Measurements from ENCODE around the gene ADCY9. TPM values are rescaled to one million over a fixed set of nuclear protein-coding genes. Genes with fewer than 3 reads are reported as not detected.
"Not testable (repeated sequence)": the region's sequence is repeated elsewhere in the genome, so short reads cannot be mapped to it uniquely, and the experiment has no call there.

ADCY9 gene
- total and polyA plus RNA-seq, 2 donors (not counting 1 experiment from before 2014, with no cell fraction given): 1.7 to 2.1 TPM

GRCh38 chr16:4042581-4042980 lies 73.7 kb downstream of the ADCY9 start:
- no peak overlapping the region for H3K4me3 ChIP-seq (ENCODE audit: control extremely low read depth in 1 of 5, extremely low read depth in 1 of 5, insufficient read depth in 1 of 5, low read depth in 2 of 5, low read length in 4 of 5)
- no peaks in the 10 kb centered on the region for H3K4me1 Mint-ChIP-seq
- ChIA-PET POLR2A (no interaction called here), CTCF (no interaction called here)
- H4K20me1 ChIP-seq (ENCODE audit: control insufficient read depth, insufficient read depth, low read length, poor library complexity, severe bottlenecking): no peaks in the 10 kb centered on the region
- no peaks in the 10 kb centered on the region for H3K9me3 ChIP-seq (ENCODE audit: control extremely low read depth in 1 of 3, control insufficient read depth in 2 of 3, insufficient read depth in 1 of 3, low read length in 2 of 3)
- no peaks in the 10 kb centered on the region for H3K4me1 ChIP-seq (ENCODE audit: control insufficient read depth in 2 of 2, insufficient read depth in 2 of 2, low read length in 2 of 2)
- DNase-seq: no peak
- WGBS (ENCODE audit: insufficient coverage): 89% methylated on average over 5 of the region's 11 CpGs
- H3K4me2 ChIP-seq (replicated peaks; ENCODE audit: low read depth, low read length, poor library complexity, severe bottlenecking): no peak overlapping the region
- intact Hi-C loops (cut with micrococcal nuclease): no loop called here
- H2AFZ ChIP-seq (ENCODE audit: insufficient read depth, low read depth, low read length, poor library complexity, severe bottlenecking): no peak overlapping the region
- no peak overlapping the region for H3K27ac Mint-ChIP-seq
- H3K36me3 ChIP-seq (replicated peaks in 1 of 2; ENCODE audit: control extremely low read depth in 1 of 2, control insufficient read depth in 1 of 2, extremely low read depth in 1 of 2, insufficient read depth in 2 of 2, low read length in 1 of 2): no peaks in the 10 kb centered on the region
- H3K9ac ChIP-seq (ENCODE audit: low read length): no peak overlapping the region
- no peak for TF ChIP-seq EZH2 (IDR thresholded peaks at IDR 0.05; ENCODE audit: borderline replicate concordance, insufficient read depth, low read depth, low read length, poor library complexity, severe bottlenecking)
- TF ChIP-seq, protein P1, sequence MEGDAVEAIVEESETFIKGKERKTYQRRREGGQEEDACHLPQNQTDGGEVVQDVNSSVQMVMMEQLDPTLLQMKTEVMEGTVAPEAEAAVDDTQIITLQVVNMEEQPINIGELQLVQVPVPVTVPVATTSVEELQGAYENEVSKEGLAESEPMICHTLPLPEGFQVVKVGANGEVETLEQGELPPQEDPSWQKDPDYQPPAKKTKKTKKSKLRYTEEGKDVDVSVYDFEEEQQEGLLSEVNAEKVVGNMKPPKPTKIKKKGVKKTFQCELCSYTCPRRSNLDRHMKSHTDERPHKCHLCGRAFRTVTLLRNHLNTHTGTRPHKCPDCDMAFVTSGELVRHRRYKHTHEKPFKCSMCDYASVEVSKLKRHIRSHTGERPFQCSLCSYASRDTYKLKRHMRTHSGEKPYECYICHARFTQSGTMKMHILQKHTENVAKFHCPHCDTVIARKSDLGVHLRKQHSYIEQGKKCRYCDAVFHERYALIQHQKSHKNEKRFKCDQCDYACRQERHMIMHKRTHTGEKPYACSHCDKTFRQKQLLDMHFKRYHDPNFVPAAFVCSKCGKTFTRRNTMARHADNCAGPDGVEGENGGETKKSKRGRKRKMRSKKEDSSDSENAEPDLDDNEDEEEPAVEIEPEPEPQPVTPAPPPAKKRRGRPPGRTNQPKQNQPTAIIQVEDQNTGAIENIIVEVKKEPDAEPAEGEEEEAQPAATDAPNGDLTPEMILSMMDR (IDR thresholded peaks at IDR 0.05): no peak
- H3K9me3 Mint-ChIP-seq (ENCODE audit: insufficient read depth): no peaks in the 10 kb centered on the region
- no peaks in the 10 kb centered on the region for H3K27me3 ChIP-seq (replicated peaks in 1 of 4; ENCODE audit: control extremely low read depth in 1 of 4, control insufficient read depth in 3 of 4, insufficient read depth in 4 of 4, low read length in 3 of 4)
- H3K27ac ChIP-seq (ENCODE audit: low read length in 2 of 2): no peak overlapping the region
- H3K27me3 Mint-ChIP-seq: peaks cover 7% of the 10 kb centered on the region
- no peak overlapping the region for H3K4me3 Mint-ChIP-seq
- H3K79me2 ChIP-seq (ENCODE audit: control insufficient read depth, insufficient read depth, low read length): no peaks in the 10 kb centered on the region
- no peak for ATAC-seq (ENCODE audit: low read depth)

DNA sequence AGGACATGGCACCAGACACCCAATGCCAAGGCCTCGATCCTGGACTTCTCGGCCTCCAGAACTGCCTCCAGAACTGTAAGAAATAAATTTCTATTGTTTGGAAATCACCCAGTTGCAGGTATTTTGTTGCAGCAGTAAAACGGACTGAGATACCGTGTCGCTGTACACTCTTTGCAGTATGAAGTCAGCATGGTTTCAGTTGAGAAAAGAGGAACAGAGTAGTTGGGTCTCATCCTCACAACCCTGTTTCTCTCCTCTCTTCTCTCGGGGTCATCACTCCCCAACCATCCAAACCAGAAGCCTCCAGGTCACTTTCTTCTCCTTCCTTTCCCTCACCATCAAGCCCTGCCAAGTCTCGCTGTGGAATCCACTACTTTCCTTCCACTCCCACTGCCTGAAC lies 77.8 kb downstream of the ADCY9 start:
- intact Hi-C loops (cut with micrococcal nuclease): no loop called here
- Histone ChIP-seq H3K36me3 (replicated peaks in 1 of 2; ENCODE audit: control extremely low read depth in 1 of 2, control insufficient read depth in 1 of 2, extremely low read depth in 1 of 2, insufficient read depth in 2 of 2, low read length in 1 of 2) (no peaks in the 10 kb centered on the region), H3K79me2 (ENCODE audit: control insufficient read depth, insufficient read depth, low read length) (no peaks in the 10 kb centered on the region), H3K27me3 (replicated peaks in 1 of 4; ENCODE audit: control extremely low read depth in 1 of 4, control insufficient read depth in 3 of 4, insufficient read depth in 4 of 4, low read length in 3 of 4) (no peaks in the 10 kb centered on the region), H3K4me3 (ENCODE audit: control extremely low read depth in 1 of 5, extremely low read depth in 1 of 5, insufficient read depth in 1 of 5, low read depth in 2 of 5, low read length in 4 of 5) (no peak overlapping the region), H2AFZ (ENCODE audit: insufficient read depth, low read depth, low read length, poor library complexity, severe bottlenecking) (no peak overlapping the region), H4K20me1 (ENCODE audit: control insufficient read depth, insufficient read depth, low read length, poor library complexity, severe bottlenecking) (no peaks in the 10 kb centered on the region), H3K27ac (ENCODE audit: low read length in 2 of 2) (no peak overlapping the region), H3K9me3 (ENCODE audit: control extremely low read depth in 1 of 3, control insufficient read depth in 2 of 3, insufficient read depth in 1 of 3, low read length in 2 of 3) (no peaks in the 10 kb centered on the region), H3K4me1 (ENCODE audit: control insufficient read depth in 2 of 2, insufficient read depth in 2 of 2, low read length in 2 of 2) (no peaks in the 10 kb centered on the region), H3K4me2 (replicated peaks; ENCODE audit: low read depth, low read length, poor library complexity, severe bottlenecking) (no peak overlapping the region), H3K9ac (ENCODE audit: low read length) (no peak overlapping the region)
- ChIA-PET POLR2A (no interaction called here), CTCF (no interaction called here)
- 100% methylated on average over 4 of the region's 7 CpGs for WGBS (ENCODE audit: insufficient coverage)
- Mint-ChIP-seq H3K27me3 (no peaks in the 10 kb centered on the region), H3K4me1 (no peaks in the 10 kb centered on the region), H3K9me3 (ENCODE audit: insufficient read depth) (no peaks in the 10 kb centered on the region), H3K27ac (no peak overlapping the region), H3K4me3 (no peak overlapping the region)
- ATAC-seq (ENCODE audit: low read depth) (no peak), DNase-seq (no peak)
- TF ChIP-seq, protein P1 (IDR thresholded peaks at IDR 0.05): no peak
- TF ChIP-seq EZH2 (IDR thresholded peaks at IDR 0.05; ENCODE audit: borderline replicate concordance, insufficient read depth, low read depth, low read length, poor library complexity, severe bottlenecking): no peak

- POLR2A ChIA-PET: interaction anchor here (0.7 kb wide), 1 partner anchor 60 kb away, joined by 4 read pairs; no protein-coding TSS in a partner anchor
- 79% methylated on average over 2 of the region's 3 CpGs for WGBS (ENCODE audit: insufficient coverage)
- CTCF ChIA-PET; H3K36me3 ChIP-seq (replicated peaks in 1 of 2; ENCODE audit: control extremely low read depth in 1 of 2, control insufficient read depth in 1 of 2, extremely low read depth in 1 of 2, insufficient read depth in 2 of 2, low read length in 1 of 2); H3K4me1 ChIP-seq (ENCODE audit: control insufficient read depth in 2 of 2, insufficient read depth in 2 of 2, low read length in 2 of 2); ATAC-seq (ENCODE audit: low read depth); H3K27me3 Mint-ChIP-seq; H3K27ac Mint-ChIP-seq; H3K9me3 Mint-ChIP-seq (ENCODE audit: insufficient read depth); H3K4me3 Mint-ChIP-seq; H3K4me1 Mint-ChIP-seq; DNase-seq; H3K4me2 ChIP-seq (replicated peaks; ENCODE audit: low read depth, low read length, poor library complexity, severe bottlenecking); intact Hi-C loops (cut with micrococcal nuclease); H3K9ac ChIP-seq (ENCODE audit: low read length); H4K20me1 ChIP-seq (ENCODE audit: control insufficient read depth, insufficient read depth, low read length, poor library complexity, severe bottlenecking); H3K27ac ChIP-seq (ENCODE audit: low read length in 2 of 2); H3K79me2 ChIP-seq (ENCODE audit: control insufficient read depth, insufficient read depth, low read length); H3K9me3 ChIP-seq (ENCODE audit: control extremely low read depth in 1 of 3, control insufficient read depth in 2 of 3, insufficient read depth in 1 of 3, low read length in 2 of 3); H3K27me3 ChIP-seq (replicated peaks in 1 of 4; ENCODE audit: control extremely low read depth in 1 of 4, control insufficient read depth in 3 of 4, insufficient read depth in 4 of 4, low read length in 3 of 4); H2AFZ ChIP-seq (ENCODE audit: insufficient read depth, low read depth, low read length, poor library complexity, severe bottlenecking); H3K4me3 ChIP-seq (ENCODE audit: control extremely low read depth in 1 of 5, extremely low read depth in 1 of 5, insufficient read depth in 1 of 5, low read depth in 2 of 5, low read length in 4 of 5): not testable (repeated sequence)
These were observed 79.3 kb downstream of the ADCY9 start for GRCh38 chr16:4036952-4037351.

Measured in B cell (primary cell).